Occipital lobe (tissue), 2 donors: Measurements from ENCODE around the gene HIC2. TPM values are rescaled to one million over a fixed set of nuclear protein-coding genes. Genes with fewer than 3 reads are reported as not detected.
"Not testable (repeated sequence)": the region's sequence is repeated elsewhere in the genome, so short reads cannot be mapped to it uniquely, and the experiment has no call there.

Source experiments
- DNase-seq: peaks from one replicate; lab custom pipeline; 2025; lab: John Stamatoyannopoulos, UW
- total RNA-seq: library from RNA; depleted of rRNA; stranded (reverse); fragments of >200 nt; gene quantifications from one replicate; pipeline ENCODE4 v1.2.3, GENCODE V29; 2014

HIC2 gene
- total RNA-seq, 1 donor from 2014 or later, result 8.9 TPM

DNA sequence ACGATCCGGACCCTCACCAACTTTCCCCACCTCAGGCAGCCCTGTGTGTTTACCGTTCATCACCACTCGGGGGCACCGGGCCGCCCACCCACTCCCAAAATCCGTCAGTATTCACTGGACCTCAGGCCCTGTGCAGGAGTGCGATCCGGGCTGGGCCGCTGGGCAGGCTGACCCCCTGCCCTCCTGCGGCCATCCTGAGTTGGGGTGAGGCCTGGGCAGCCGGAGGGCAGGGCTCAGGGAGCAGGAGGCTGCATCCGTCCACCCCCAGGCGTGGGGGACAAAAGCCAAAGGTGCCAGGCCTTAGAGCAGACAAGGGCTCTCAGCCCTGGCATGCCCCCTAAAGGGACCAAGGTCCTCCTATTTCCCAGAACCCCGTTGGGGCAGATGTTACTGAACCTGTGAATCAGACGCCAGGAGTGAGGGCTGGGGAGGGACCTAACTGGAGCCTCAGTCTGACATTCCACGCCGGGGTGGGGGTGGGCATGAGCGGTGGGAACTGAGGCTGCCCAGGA, 33.2 kb downstream of the HIC2 start:
- no peak for DNase-seq

DNA sequence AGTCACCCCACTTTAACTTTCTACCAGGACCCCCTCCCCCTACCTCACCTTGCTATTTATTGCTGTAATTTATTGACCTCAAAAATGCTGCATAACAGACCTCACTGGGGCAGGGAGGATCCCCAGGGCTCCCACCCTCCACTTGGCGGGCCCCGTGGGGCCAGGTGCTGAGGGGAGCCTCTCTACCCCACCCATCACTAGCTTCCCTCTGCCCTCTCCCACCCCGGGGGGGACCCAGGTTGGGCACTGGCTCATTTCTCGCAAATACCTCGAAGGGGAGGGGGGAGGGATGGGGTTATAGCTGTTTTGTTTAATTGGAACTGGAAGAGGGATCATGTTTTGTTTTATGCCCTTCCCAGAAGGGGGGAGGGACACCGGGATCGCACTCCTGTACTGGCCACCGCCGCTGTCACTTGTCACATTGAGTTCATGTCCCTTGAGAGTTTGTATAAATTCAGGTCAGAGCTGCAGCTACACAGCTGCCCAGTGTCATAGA, 33.7 kb downstream of the HIC2 start:
- DNase-seq, result no peak

- DNase-seq, result no peak
Measured at GRCh38 chr22:21451545-21452520, 34.7 kb downstream of the HIC2 start.

GRCh38 chr22:21452666-21453065, 35.5 kb downstream of the HIC2 start:
- DNase-seq, result not testable (repeated sequence)

GRCh38 chr22:21454998-21455333, 37.8 kb downstream of the HIC2 start:
- DNase-seq, result not testable (repeated sequence)

DNA sequence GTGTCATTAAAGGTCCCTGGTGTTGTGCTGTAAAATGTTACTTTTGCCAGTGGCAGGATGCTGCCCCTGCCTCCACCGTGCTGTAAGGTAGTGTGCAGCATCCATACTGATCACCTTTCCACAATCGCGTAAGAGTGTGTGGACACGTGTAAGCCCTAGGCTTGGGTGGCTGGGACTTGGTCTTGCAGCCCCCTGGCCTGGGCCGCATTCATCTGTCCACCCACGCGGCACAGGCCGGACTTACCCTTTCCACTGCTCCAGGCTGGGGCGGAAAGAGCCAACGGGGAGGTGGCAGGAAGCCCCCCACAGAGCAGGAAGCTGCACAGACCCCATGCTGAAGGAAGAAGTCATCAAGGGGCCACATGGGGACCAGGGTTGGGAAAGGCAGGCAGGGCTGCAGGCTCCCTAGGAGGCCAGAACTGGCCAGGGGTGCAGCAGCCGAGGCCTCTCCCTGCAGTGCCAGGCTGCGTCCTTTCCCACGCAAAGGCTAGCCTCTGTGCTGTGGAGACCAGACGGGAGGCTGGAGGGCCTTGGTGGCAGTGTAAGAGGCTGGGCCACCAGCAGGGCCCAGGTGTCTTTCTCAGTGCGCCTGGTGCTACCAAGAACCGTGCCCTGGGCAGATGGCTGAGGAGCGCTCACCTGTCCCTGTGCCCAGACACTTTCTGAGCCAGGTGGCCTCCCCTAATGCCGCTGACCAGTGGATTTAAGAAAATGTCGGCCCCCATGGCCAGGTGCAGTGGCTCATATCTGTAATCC, 38.3 kb downstream of the HIC2 start:
- DNase-seq, result no peak

DNA sequence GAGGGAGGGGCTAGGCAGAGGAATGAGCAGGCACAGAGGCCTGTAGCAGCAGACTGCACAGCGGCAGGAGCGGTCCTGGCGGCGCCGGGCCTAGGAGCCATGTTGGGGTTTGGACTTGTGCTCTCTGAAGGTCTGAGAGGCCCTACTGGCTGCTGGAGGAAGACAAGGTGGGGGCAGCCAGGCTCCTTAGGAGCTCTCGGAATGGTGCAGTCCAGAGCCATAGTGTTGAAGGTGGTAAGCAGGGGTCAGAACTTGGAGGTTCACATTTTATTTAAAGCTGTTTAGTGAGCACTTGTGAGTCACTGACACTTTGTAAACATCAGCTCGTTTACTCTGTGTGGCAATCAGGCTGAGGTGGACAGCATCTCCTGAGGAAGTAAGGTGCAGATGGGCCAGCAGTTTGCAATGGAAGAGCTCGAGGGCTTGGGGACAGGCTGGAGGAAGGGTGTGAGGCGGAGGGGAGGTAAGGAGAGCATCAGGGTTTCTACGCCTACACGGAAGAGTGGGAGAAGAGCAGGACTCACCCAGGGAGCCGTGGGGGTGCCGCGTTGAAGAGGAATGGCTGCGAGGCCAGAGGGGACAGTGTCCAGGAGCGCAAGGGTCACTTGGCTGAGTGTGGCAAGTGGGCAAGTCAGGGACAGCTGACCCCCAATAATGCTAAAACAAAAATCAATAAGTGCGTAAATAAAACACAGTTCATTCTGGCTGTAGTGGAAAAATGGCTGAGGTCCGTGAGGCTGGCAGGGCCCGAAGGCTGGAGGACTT, 40.0 kb downstream of the HIC2 start:
- DNase-seq, result no peak

- DNase-seq, result not testable (repeated sequence)
Measured at GRCh38 chr22:21462672-21463071, 45.5 kb downstream of the HIC2 start.

- not testable (repeated sequence) for DNase-seq
Measured at GRCh38 chr22:21467337-21468193, 50.4 kb downstream of the HIC2 start, which contains the start of gene TMEM191C. TSS of gene TMEM191C (plus strand) at chr22:21467387. CDS start at chr22:21467460, 73 bp downstream.

GRCh38 chr22:21468194-21469096, 51.3 kb downstream of the HIC2 start:
- not testable (repeated sequence) for DNase-seq

DNA sequence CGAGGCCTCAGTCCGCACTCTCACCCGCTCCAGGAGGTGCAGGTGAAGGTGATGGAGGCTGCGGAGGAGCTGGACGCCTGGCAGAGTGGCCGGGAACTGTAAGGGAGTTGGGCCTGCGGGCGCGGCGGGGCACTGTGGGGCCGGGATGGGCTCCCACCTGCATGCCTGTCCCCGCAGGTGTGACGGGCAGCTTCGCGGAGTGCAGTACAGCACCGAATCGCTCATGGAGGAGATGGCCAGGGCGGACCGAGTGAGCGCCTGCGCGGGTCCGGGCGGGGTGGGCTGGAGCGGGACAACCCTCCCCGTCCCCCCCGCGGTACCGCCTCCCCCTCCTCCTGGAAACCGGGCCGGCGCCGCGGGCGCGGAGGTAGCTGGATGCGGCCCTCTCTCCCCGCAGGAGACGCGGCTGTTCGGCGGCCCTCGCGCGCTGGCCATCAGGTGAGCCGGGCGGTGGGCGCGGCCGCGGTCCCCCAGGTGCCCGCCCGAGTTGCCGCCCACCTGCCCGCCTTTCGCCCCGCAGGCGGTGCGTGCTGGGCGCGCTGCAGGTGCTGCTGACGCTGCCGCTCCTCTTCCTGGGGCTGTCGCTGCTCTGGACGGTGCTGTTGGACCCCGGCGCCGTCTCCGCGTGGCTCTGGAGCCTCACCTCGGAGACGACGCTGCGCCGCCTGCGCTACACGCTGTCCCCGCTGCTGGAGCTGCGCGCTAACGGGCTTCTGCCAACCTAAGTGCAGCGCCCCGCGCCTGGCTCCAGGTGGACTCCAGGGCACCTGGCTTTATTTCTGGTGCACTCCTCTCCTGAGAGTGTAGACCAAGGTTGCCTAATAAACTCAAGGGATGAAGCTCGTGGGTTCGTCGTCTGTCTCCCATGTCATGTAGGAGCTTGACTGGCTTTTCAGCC, 52.2 kb downstream of the HIC2 start:
- not testable (repeated sequence) for DNase-seq

DNA sequence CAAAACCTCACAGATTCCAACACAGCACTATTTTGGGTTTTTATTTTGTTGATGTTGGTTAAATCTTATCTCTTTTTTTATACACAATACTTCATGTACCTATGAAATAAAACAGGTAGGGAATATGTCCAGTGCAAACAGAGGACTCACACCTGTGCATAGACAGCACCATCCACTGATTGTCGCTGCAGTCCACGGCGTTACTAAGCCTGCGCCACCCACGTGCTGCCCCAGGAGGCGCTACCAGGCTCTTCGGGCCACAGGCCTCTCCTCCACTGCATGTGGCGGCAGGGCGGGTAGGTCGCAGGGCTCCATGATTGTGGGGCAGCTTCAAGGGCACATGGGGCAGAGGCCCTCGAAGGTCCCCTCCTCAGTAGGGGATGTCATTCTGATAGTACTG, 55.8 kb downstream of the HIC2 start:
- not testable (repeated sequence) for DNase-seq

DNA sequence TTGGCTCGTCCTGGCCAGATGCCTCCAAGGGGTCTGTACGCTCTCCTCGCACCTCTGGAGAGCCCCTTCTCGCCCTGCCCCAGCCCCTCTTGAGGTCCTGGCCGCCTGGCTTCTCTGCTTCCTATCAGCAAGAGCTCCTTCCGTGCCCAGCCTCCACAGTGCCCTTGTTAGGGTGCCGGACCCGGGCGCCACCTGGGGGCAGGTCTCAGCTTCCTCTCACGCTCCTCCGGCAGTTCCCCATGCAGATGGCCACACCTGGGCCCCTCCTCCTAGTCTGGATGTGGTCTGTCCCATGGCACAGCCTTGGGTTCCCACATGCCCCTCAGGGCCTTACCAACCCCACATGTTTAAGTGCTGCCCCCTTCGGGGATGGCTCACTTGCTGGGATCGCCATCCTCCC, 56.5 kb downstream of the HIC2 start:
- DNase-seq, result not testable (repeated sequence)

DNA sequence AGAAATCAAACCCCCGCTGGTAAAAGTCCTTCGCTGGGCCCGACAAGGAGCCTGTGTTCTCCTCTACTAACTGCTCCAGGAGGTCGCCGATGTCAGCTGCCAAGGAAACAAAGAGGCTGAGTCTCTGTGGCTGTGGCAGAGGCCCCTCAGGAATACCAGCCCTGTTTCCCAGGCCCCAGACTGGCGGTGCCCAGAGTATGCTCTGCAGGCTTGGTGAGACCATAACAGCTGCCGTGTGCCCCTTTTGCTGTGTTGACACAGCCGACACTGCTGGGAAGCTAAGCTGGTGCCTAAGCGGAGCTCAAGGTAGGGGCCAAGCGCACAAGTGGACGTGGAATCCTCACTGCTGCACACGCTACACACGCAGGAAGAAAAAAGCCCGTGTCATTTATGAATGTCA, 66.9 kb downstream of the HIC2 start:
- DNase-seq, result not testable (repeated sequence)

DNA sequence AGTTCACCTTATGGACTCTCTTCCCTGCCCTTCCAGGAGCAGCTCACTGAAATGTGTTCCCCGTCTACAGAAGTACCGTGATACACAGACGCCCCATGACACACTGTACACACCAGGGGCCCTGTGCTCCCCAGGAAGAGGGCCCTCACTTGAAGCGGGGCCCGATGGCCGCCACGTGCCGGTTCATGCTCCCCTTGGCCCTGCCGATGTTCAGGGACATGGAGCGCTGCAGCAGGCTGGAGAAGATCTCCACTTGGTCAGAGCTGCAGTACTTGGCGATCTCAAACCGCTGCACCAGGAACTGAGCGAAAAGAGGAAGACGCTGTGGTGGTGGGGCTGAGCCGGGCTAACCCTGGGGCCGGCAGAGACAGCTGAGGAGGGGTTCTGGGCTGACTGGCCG, 70.6 kb downstream of the HIC2 start:
- not testable (repeated sequence) for DNase-seq

DNA sequence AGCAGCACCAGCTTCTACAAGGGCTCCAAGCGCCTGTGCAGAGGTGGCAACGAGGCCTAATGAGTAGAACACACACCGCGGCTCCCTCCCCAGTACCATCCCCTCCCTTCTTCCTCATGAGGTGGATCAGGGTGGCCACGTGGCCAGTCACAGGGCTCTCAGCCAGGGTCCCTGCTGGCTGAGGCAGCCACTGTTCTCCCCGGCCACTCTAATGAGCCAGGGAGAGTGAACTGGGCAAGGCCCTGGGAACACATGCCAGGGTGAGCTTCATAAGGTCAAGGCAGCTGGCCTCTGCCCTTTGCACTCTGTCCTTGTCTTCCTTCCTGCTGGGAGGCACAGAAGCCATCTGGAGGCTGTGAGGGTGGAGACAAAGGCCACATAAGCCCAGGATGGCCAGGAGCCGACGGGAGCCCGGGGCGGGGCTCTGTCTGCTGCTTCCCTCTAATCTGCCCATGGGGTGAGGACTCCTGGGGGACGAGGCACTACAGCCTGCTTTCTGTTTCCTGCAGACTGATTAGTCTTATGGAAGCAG, 72.0 kb downstream of the HIC2 start:
- DNase-seq, result not testable (repeated sequence)

GRCh38 chr22:21490556-21490955, 73.4 kb downstream of the HIC2 start:
- not testable (repeated sequence) for DNase-seq

GRCh38 chr22:21492271-21492670, 75.1 kb downstream of the HIC2 start:
- DNase-seq, result not testable (repeated sequence)
